SK-N-SH (cell line): ENCODE measurements around the gene TP53I11. TPM values are rescaled to one million over a fixed set of nuclear protein-coding genes. Genes with fewer than 3 reads are reported as not detected.

Experiments used
- CTCF ChIA-PET: fragments of 300-600, 350-600 bp; formaldehyde crosslinking; extraction: SDS; loops from one replicate; lab custom pipeline; 2021; lab: Yijun Ruan, JAX
- POLR2A ChIA-PET: fragments of 350-600 bp; sonication (Branson Sonifier 250); formaldehyde crosslinking; extraction: SDS; loops from one replicate; lab custom pipeline; 2020; ENCODE audit warnings: antibody characterized with exemption, inconsistent platforms; lab: Yijun Ruan, JAX
- DNase-seq: peaks from one replicate; pipeline ENCODE4 v3.0.0; 2012
- H2AFZ ChIP-seq: fragments of 200-600 bp; sonication (generic); 2 replicates; pipeline ENCODE4 v1.8.1; 2016; ENCODE audit warnings: antibody characterized with exemption, mild to moderate bottlenecking, low read depth
- H3F3A ChIP-seq: fragments of 200-600 bp; sonication (generic); replicated peaks from 2 replicates; pipeline ENCODE3; 2016; ENCODE audit warnings: antibody characterized with exemption, mild to moderate bottlenecking; ENCODE audit not compliant: insufficient read depth
- H3K27ac ChIP-seq, 2 experiments: fragments of 200-500 bp in 1 of 2; fragments of 200-600 bp in 1 of 2; sonication (Bioruptor generic) in 1 of 2; sonication (generic), shearing (Covaris generic) in 1 of 2; 2 replicates each; pipeline versions ENCODE4 v1.5.1 to v1.6.1; 2014 to 2016; ENCODE audit warnings: low read depth in 2 of 2, inconsistent platforms in 1 of 2, low read length in 1 of 2, mild to moderate bottlenecking in 1 of 2, mixed read lengths in 1 of 2
- H3K27me3 ChIP-seq: fragments of 200-600 bp; sonication (generic), shearing (Covaris generic); 2 replicates; pipeline ENCODE4 v1.6.1; 2016; ENCODE audit warnings: mixed run types; ENCODE audit not compliant: insufficient read depth
- H3K36me3 ChIP-seq, 2 experiments: fragments of 200-500 bp in 1 of 2; fragments of 200-600 bp in 1 of 2; sonication (Bioruptor generic) in 1 of 2; sonication (generic) in 1 of 2; replicated peaks in 1 of 2; 2 replicates each; pipeline versions ENCODE3 to v1.5.1; 2014 to 2016; ENCODE audit warnings: low read length in 1 of 2, mild to moderate bottlenecking in 1 of 2; ENCODE audit not compliant: insufficient read depth in 2 of 2, control insufficient read depth in 1 of 2
- H3K4me1 ChIP-seq, 2 experiments: fragments of 200-500 bp in 1 of 2; fragments of 200-600 bp in 1 of 2; sonication (Bioruptor generic) in 1 of 2; sonication (generic), shearing (Covaris generic) in 1 of 2; 2 replicates each; pipeline versions ENCODE4 v1.5.1 to v1.6.1; 2014 to 2016; ENCODE audit warnings: low read depth in 1 of 2, low read length in 1 of 2, mixed run types in 1 of 2; ENCODE audit not compliant: insufficient read depth in 2 of 2, control insufficient read depth in 1 of 2
- H3K4me2 ChIP-seq: fragments of 200-600 bp; sonication (generic), shearing (Covaris generic); 2 replicates; pipeline ENCODE4 v1.6.1; 2017; ENCODE audit warnings: mixed run types
- H3K4me3 ChIP-seq, 2 experiments: fragments of 200-500 bp in 1 of 2; fragments of 200-600 bp in 1 of 2; sonication (Bioruptor generic) in 1 of 2; sonication (generic), shearing (Covaris generic) in 1 of 2; 2 replicates each; pipeline versions ENCODE4 v1.5.1 to v1.8.1; 2014 to 2016; ENCODE audit warnings: low read depth in 2 of 2, inconsistent platforms in 1 of 2, low read length in 1 of 2, mild to moderate bottlenecking in 1 of 2, mixed read lengths in 1 of 2, moderate library complexity in 1 of 2
- H3K79me2 ChIP-seq: fragments of 200-600 bp; sonication (generic); 2 replicates; pipeline ENCODE4 v1.8.1; 2017; ENCODE audit warnings: mild to moderate bottlenecking; ENCODE audit not compliant: insufficient read depth
- H3K9ac ChIP-seq: fragments of 200-600 bp; sonication (generic); 2 replicates; pipeline ENCODE4 v1.6.1; 2017; ENCODE audit warnings: mixed run types
- H3K9me2 ChIP-seq: fragments of 200-600 bp; sonication (generic); 2 replicates; pipeline ENCODE4 v1.6.1; 2017; ENCODE audit warnings: mixed run types
- H3K9me3 ChIP-seq: fragments of 200-600 bp; sonication (generic); 2 replicates; pipeline ENCODE4 v1.6.1; 2017; ENCODE audit warnings: mixed run types, mild to moderate bottlenecking, moderate library complexity
- H4K20me1 ChIP-seq: fragments of 200-600 bp; sonication (generic); 2 replicates; pipeline ENCODE4 v1.6.1; 2017; ENCODE audit warnings: mild to moderate bottlenecking, mixed run types; ENCODE audit not compliant: insufficient read depth
- CTCF ChIP-seq: fragments of 200-600 bp; sonication (generic); IDR thresholded peaks from 2 replicates; pipeline ENCODE4 v1.6.1; 2017; ENCODE audit warnings: antibody characterized with exemption, mild to moderate bottlenecking, moderate library complexity
- EP300 ChIP-seq, 2 experiments: IDR thresholded peaks; 2 replicates each; pipeline versions ENCODE4 v1.4.0 to v1.6.1; 2012; ENCODE audit warnings: borderline replicate concordance in 1 of 2, low read depth in 1 of 2, low read length in 1 of 2
- EZH2phosphoT487 ChIP-seq: fragments of 200-600 bp; sonication (generic); IDR thresholded peaks from 2 replicates; pipeline ENCODE4 v1.6.1; 2017; ENCODE audit warnings: low read depth, mixed run types, mild to moderate bottlenecking, antibody characterized with exemption, moderate library complexity, borderline replicate concordance
- GATA2 ChIP-seq: sonication (generic); formaldehyde crosslinking; IDR thresholded peaks from 2 replicates; pipeline ENCODE4 v1.5.0; 2020; ENCODE audit warnings: mild to moderate bottlenecking, missing genetic modification reagents
- MAX ChIP-seq: IDR thresholded peaks from 2 replicates; pipeline ENCODE4 v1.4.0; 2012; ENCODE audit warnings: low read depth
- NFIC ChIP-seq: IDR thresholded peaks from 2 replicates; pipeline ENCODE4 v1.4.0; 2012; ENCODE audit warnings: borderline replicate concordance
- POLR2AphosphoS5 ChIP-seq: IDR thresholded peaks from 2 replicates; pipeline ENCODE4 v1.6.1; 2012; ENCODE audit warnings: low read depth, low read length
- REST ChIP-seq: IDR thresholded peaks from 2 replicates; pipeline ENCODE4 v1.6.1; 2012; ENCODE audit warnings: mild to moderate bottlenecking, low read depth, low read length, moderate library complexity
- SIN3A ChIP-seq: IDR thresholded peaks from 2 replicates; pipeline ENCODE4 v1.6.1; 2012; ENCODE audit warnings: low read depth, mild to moderate bottlenecking, low read length, moderate library complexity, borderline replicate concordance
- TAF1 ChIP-seq: IDR thresholded peaks from 2 replicates; pipeline ENCODE4 v1.6.1; 2012; ENCODE audit warnings: low read depth, mild to moderate bottlenecking, low read length, moderate library complexity, borderline replicate concordance
- TCF12 ChIP-seq: IDR thresholded peaks from 2 replicates; pipeline ENCODE4 v1.4.0; 2012
- ZBTB33 ChIP-seq: IDR thresholded peaks from 2 replicates; pipeline ENCODE4 v1.4.0; 2012; ENCODE audit warnings: low read depth, borderline replicate concordance
- WGBS: methylation state at CpG from one replicate; pipeline ENCODE4 v1.1.6; 2017; ENCODE audit warnings: low lambda C conversion rate; 5-methylcytosine and 5-hydroxymethylcytosine counted together
- polyA plus RNA-seq, 3 experiments: library from polyadenylated mRNA; depleted of rRNA; stranded (reverse); fragments of >200 nt; gene quantifications; 2 replicates each; pipeline ENCODE4 v1.2.3, GENCODE V29; 2012

The TP53I11 gene
- polyA plus RNA-seq, 1 of the 3 experiments (the other 2 are of a cell fraction), result 6.6 TPM

DNA sequence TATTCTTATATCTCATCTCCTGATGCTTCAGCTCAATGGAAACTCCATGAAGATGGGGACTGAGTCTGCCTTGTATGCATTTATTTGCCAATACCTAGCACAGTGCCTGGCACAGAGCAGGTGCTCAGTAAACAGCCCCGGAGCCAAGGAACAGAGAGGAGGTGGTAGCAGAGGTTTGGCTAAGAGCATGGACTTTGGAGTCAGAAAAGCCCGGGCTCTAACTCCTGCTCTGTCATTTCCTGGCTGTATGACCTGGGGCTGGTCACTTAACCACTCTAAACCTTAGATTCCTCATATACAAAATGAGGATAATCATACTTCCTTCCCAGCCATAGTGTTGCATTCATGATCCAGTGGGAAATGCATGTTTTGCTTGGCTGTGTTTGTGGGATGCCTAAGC, 36.6 kb downstream of the TP53I11 start:
- Histone ChIP-seq H3K4me2 (no peak overlapping the region), H3K4me3 (no peak overlapping the region), H3K36me3 (no peaks in the 10 kb centered on the region), H4K20me1 (no peaks in the 10 kb centered on the region), H3K79me2 (no peaks in the 10 kb centered on the region), H3K27ac (no peak overlapping the region), H3K4me1 (peaks cover 0 to 10% of the 10 kb centered on the region in 2 experiments; a peak in 1 of 4 replicates), H3K27me3 (no peaks in the 10 kb centered on the region), H3F3A (no peaks in the 10 kb centered on the region), H3K9me3 (no peaks in the 10 kb centered on the region), H2AFZ (no peak overlapping the region), H3K9me2 (no peaks in the 10 kb centered on the region), H3K9ac (no peak overlapping the region)
- DNase-seq, result no peak
- ChIA-PET POLR2A (no interaction called here), CTCF (interaction anchor here (0.7 to 6.3 kb wide), 8 partner anchors 13 to 426 kb away, joined by 3 to 155 read pairs (median 5); no protein-coding TSS in a partner anchor)
- TF ChIP-seq REST (no peak), GATA2 (CRISPR knock-in tag) (no peak), EZH2phosphoT487 (no peak), SIN3A (no peak), MAX (no peak), TAF1 (no peak), CTCF (no peak), POLR2AphosphoS5 (no peak), EP300 (IDR thresholded peaks at IDR 0.05; ENCODE audit: borderline replicate concordance in 1 of 2, low read depth in 1 of 2, low read length in 1 of 2) (no peak), NFIC (no peak), ZBTB33 (no peak), TCF12 (no peak)
- 64% methylated on average over 2 of the region's 2 CpGs for WGBS
